ENCODE measurements around the gene GNAT2. TPM values are rescaled to one million over a fixed set of nuclear protein-coding genes. Genes with fewer than 3 reads are reported as not detected.
A peak's percentile ranks its signal among the peaks of the same experiment; 100 is the strongest.

GNAT2 gene
- total RNA-seq, 1 donor from 2014 or later: not detected

DNA sequence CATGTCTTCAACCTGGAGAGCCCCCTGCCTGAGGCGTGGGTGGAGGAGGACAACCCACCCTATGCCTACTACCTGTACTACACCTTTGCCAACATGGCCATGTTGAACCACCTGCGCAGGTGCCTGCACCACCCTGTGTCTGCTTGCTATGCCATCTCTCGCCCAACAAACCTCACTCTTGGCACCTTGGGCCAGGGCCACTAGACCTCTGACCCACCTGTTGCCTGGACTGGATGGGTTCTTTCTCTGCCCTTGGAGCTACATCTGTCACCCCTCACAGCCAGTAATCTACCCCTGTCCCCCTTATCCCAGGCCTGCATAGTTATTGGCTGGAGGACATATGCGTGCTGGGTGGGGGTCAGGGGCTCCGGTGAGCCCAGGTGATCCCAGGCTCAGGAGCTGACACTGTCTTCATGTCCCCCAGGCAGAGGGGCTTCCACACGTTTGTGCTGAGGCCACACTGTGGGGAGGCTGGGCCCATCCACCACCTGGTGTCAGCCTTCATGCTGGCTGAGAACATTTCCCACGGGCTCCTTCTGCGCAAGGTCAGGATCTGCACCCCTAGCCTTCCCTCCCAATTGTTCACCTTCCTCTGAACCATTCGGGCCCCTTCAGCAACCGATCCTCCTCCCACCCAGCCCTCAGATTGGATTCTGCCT, 10.1 kb upstream of the GNAT2 start:
- FAIRE-seq: no peak
- DNase-seq (ENCODE audit: low spot score in 2 of 2): no peak

DNA sequence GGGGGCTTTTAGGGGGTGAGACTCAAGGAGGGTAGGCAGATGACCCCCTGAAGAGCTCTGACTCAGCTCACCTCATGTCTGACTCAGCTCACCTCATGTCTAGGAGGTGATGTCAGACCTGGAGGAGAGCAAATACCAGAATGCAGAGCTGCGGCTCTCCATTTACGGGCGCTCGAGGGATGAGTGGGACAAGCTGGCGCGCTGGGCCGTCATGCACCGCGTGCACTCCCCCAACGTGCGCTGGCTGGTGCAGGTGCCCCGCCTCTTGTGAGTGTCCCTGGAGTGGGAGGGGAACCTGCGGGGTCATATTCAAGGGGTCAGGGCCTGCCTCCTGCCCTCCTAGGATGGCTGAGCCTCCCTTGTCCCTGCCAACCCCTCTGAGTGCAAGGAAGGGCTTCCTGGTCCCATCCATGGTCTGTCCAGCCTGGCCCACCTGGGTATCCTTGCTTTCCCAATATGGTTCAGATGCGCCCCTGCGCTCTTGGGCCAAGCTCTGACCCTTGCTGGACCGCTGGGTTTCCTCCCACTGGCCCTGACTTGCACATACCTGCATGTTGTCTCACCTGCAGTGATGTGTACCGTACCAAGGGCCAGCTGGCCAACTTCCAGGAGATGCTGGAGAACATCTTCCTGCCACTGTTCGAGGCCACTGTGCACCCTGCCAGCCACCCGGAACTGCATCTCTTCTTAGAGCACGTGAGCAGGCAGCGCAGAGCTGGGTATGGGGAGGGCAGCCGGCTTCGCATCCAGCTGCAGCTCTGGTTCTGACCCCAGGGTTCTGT, 9.3 kb upstream of the GNAT2 start:
- no peak for FAIRE-seq
- DNase-seq (ENCODE audit: low spot score in 2 of 2): no peak

DNA sequence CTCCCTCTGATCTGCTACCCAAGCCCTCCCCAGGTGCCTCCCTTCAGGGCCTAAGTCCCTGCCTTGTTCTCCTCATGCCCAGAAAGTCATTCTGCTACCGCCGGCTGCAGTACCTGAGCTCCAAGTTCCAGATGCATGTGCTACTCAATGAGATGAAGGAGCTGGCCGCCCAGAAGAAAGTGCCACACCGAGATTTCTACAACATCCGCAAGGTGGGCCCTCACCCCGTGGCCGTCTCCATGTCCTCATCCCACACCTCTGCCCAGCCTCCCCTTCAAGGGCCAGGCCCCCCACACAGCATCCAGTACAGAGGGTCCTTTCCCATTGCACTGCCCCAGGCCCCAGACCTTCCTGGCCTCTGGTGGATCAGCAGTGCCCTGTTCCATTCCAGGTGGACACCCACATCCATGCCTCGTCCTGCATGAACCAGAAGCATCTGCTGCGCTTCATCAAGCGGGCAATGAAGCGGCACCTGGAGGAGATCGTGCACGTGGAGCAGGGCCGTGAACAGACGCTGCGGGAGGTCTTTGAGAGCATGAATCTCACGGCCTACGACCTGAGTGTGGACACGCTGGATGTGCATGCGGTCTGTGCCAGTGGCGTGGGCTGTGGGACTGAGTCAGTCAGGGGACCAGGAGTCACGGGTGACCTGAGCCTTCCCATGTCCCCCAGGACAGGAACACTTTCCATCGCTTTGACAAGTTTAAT, 8.4 kb upstream of the GNAT2 start:
- no peak for DNase-seq (ENCODE audit: low spot score in 2 of 2)
- FAIRE-seq: no peak

DNA sequence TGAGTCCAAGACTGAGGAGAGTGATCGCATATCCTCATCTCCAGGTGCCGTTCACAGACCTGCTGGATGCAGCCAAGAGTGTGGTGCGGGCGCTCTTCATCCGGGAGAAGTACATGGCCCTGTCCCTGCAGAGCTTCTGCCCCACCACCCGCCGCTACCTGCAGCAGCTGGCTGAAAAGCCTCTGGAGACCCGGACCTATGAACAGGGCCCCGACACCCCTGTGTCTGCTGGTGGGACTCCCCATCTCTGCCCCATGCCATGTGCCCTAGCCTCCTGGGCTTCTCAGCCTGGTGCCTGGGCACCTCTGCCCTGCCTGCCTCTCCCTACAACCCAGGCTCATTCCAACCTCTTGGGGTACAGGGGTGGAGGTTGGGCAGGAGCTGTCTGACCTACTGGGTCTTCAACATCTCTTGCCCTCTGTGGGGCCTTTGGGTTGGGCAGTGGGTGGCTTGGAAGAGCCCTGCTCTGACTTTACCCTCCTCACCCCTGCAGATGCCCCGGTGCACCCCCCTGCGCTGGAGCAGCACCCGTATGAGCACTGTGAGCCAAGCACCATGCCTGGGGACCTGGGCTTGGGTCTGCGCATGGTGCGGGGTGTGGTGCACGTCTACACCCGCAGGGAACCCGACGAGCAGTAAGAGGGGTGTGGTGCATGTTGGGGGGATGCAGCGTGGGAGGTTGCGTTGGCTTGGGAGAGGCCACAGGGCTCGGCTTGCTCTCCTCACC, 7.4 kb upstream of the GNAT2 start:
- FAIRE-seq: no peak
- DNase-seq (ENCODE audit: low spot score in 2 of 2): no peak

DNA sequence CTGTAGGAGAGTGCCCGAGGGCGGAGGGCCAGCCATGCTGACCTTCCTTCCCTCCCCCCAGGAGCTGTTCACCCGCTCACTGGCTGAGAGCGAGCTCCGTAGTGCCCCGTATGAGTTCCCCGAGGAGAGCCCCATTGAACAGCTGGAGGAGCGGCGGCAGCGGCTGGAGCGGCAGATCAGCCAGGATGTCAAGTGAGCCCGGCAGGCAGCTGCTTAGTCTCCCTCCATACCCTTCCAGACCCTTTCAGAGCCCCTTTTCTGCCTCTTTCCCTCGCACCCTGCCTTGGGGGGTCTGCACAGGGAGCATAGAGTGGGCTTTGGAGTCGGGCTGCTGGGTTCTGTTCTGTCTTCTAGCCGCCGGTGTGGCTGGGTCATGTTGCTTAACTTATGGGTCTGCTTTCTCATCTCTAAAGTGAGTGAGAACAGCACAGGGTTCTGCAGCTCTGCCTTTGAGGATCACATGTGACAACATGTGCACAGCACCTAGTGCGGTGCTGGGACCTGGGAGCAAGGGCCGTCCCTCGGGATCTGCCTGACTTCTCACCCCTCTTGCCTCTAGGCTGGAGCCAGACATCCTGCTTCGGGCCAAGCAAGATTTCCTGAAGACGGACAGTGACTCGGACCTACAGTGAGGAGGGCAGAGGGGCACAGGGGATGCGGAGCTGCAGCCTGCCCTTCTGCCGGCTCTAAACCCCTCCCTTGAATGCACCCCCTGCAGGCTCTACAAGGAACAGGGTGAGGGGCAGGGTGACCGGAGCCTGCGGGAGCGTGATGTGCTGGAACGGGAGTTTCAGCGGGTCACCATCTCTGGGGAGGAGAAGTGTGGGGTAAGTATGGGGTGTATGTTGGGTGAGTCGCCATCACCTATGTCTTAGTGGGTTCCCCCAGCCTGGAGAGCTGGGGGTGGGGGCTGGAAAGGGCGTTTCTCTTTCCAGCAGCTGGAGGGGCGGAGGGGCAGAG, 6.5 kb upstream of the GNAT2 start:
- DNase-seq (ENCODE audit: low spot score in 2 of 2): no peak
- no peak for FAIRE-seq

DNA sequence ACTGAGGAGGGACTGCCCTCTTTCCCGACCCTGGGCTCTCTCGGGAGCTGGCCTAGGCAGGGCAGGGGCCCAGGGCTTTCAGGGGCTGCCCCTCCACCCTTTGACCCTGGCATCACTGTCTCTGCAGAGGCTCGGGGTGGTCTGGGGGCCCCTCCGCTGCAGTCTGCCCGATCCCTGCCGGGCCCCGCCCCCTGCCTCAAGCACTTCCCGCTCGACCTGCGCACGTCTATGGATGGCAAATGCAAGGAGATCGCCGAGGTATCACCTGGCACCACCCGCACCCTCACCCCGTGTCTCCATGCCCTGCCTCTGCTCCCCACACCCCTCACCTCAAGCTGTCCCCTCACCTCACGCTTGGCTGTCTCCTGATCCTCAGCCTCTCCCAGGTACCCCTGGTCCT, 5.8 kb upstream of the GNAT2 start:
- no peak for FAIRE-seq
- no peak for DNase-seq (ENCODE audit: low spot score in 2 of 2)

DNA sequence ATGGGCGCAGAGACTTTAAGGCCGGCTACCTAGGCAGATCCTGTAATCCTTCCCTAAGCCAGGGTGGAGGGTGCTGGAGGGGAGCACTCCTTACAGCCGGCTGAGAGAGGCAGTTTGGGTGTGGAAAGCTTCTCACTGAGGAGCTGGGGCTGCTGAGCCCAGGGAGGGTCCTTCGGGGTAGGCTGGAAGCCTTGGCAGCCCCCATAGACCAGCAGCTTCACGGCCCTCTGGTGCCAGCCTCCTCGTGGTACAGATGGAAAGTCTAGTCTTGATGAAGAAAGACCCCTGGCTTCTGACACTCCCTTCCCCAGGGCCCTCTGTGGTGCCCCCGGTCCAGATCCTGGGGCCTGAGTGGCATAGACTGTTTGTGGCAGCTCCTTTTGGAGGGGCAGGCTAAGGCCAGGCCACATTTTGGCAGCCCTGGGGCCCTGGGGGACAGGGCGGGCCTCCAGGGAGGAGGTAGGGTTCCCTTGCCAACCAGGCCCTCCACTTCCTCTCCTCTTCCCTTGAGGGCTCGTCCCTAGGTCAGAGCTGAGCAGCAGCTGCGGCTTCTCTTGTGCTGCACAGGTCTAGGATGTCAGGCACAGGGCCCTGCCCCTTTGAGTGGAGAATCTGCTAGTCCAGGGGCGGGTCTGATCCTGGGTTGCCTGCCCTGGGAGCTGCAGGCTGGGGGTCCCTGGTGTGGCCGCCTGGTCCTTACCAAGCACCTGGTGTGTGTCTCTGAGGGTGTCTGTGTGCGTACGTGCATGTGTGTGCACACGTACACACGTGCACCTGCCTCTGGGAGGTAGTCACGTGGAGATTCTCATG, 5.0 kb upstream of the GNAT2 start:
- no peak for FAIRE-seq
- DNase-seq (ENCODE audit: low spot score in 2 of 2): no peak

DNA sequence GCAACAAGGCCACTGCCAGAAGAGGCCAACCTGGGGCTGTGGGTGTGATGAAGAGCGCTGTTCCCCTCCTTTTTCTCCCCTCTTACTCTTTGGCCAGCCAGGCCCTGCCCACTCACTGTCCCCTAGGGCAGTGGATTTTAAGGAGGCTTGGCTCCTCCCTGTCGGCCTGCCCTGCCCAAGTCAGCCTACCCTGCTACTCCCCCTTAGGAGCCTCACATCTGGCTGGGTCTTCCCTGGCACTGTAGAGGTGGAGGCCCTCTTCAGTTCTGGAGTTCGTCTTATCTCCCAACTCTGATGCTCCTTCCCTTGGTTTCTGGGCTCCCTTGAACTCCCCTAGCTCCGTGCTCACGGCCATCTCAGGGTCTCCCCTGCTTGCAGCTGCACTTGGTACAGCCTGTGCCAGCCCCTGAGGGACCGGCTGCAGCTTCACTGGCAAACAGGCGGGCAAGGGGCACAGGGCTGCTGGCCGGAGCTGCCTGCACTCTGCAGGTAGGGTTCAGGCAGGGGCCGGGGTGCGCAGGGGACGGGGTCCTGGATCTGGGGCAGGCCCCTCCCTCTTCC, 4.3 kb upstream of the GNAT2 start:
- FAIRE-seq: no peak
- no peak for DNase-seq (ENCODE audit: low spot score in 2 of 2)

DNA sequence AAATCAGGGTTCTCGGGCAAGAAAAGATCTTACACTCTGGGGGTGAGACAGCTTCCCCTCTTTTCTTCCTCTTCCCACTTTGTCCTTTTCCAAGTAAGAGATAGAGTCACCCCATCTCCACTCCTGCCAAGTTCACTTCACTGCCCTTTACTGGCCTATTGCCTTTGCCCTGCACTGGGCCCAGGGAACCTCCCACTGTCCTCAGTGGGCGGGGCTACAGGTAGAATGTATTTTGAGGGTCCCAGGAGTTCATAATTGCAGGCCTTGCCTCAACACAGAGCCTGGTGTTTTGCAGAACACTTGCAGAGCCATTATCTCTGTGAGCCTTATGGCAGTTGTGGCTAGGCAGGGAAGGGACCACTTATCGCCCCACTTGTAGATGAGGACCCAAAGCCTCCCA, 3.5 kb upstream of the GNAT2 start:
- FAIRE-seq: no peak
- DNase-seq (ENCODE audit: low spot score in 2 of 2): no peak

DNA sequence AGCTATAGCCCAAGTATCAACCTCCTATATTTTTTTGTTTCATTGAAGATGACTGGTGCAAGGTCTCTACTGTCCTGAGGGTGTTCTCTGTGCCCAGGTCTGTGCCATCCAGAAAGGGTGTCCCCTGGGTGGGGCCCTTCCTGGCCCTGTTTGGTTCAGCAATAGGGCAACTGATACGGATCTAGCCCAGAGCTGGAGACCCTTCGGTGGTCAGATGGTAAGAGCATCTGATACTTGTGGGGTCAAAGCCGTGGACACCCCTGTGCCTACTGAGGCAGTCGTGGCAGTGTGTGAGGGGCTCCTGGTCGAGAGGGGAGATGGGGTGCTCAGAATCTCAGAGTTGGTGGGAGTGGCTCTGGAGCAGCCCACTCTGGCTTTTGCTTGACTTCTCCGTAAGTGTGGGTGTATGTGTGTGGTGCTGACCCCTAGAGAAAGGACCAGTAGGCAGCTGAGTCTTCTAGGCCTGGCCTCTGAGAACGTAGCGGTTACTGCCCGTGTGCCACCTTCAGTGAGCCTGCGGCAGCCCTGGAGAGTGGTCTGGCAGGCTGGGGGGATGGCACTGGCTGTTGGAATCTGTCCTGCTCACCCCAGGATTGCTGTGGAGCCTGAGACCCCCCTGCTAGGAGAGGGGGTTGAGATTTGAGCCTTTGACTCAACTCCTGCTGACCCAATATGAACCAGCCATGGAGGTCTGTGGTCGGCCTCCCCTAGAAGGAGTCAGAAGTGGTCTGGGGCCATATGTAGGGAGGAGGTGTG, 2.9 kb upstream of the GNAT2 start:
- FAIRE-seq (no peak), DNase-seq (ENCODE audit: low spot score in 2 of 2) (no peak)

DNA sequence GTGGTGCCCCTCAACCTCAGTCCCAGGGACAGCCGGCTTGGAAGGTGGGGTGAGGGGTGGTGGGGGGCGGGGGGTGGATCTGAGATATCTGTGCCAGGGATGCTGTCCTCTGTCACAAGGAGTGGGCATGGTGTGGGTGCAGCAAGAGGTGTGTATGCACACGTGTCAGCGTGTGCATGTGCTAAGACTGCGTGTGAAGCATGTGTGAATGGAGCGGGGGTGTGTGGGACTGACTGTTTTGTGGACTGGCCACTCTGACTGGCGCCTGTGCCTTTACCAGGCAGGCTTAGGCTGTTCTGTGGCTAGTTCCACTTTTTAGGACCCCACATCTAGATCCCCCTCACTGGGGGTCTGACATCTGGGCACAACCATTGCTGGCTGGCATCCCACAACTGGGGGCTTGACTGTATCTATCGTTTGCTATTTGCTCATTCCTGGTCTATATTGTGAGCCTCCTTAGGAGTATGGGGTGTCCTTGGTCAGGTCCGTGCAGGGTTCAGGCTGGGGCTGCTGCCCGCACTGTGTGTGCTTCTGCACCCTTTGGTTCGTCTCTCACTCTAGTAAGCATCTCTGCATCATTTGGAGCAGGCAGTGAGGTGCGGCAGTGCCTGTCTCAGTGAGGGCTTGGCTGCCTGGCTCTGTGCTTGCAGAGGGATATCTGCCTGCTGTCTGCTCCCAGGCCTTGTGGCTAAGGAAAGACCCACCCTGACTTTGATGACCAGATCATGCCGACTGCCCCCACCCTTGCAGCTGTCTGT, 2.1 kb upstream of the GNAT2 start:
- DNase-seq (ENCODE audit: low spot score in 2 of 2) (peak in 1 of 2 donors; percentile 63), FAIRE-seq (no peak)

DNA sequence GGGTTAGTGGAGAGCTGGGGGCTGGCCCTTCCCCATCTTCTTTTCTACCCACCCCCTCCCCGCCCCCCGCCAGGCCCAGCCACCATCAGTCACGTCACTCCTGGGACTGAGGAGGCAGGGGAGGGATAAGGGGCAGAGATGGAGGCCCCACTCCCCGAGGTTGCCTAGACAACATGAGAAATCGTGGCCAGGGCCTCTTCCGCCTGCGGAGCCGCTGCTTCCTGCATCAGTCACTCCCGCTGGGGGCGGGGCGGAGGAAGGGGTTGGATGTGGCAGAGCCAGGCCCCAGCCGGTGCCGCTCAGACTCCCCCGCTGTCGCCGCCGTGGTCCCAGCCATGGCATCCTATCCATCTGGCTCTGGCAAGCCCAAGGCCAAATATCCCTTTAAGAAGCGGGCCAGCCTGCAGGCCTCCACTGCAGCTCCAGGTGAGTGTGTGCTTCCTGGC, 1.4 kb upstream of the GNAT2 start:
- no peak for FAIRE-seq
- DNase-seq (ENCODE audit: low spot score in 2 of 2): peak; percentile 84 to 92

DNA sequence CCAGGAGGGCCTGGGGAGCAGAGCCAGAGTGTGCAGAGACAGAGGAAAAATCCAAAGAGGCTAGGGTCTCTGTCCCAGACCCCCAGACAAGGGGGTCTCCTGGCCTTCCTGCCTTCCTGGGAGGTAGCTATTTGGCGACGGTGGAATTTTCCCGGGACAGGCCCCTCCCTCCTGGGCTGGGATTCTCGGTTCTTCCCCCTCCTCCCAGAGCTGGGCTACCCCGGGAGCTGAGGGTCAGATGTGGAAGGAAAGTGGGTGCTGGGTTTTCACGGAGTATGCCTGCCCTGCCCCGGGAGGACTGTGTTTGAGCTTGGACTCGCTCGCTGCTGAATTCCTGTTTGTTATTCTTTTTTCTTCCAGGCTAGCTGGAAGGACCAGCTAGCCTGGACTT, 980 bp upstream of the GNAT2 start:
- DNase-seq (ENCODE audit: low spot score in 2 of 2) (peak; percentile 62 to 70), FAIRE-seq (no peak)

DNA sequence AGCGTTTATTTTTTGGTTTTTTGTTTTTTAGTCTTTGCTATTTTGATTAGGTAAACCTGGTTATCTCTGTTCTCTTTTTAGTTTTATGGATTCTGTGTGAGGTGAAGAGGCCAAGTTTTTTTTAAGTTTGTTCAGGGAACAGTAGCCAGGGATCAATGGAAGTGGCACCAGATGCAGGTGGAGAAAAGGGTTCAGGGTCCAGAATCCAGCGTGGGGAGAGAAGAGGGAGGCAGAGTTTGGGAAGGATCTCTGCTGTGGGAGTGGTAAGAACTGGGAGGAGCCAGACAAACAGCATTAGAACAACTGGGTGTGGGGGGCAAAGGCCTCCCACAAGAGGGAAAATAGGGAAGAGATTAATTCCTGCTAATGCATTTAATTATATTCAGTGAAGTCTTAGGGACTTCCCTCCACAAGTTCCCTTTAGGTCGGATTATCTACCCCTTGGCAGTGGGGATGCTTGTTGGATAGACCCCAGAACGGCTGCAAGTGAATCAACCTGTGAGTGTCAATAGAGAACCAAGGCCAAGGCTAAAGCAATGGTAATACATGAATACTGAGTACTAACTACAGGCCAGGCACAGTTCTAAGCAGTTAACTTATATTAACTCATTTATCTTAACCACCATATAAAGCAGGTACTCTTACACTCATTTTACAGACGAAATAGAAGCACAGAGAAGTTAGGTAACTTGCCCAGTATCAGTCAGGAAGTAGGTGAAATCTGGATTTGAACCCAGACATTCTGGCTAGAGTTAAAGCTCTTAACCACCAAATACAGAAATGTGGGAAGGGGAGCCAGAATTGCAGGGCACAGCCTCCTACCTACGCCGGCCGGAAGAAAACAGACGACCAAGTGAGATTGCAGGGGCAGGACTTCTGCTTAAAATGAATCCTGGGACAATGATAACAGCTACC, 498 bp downstream of the GNAT2 start:
- DNase-seq (ENCODE audit: low spot score in 2 of 2) (no peak), FAIRE-seq (no peak)

DNA sequence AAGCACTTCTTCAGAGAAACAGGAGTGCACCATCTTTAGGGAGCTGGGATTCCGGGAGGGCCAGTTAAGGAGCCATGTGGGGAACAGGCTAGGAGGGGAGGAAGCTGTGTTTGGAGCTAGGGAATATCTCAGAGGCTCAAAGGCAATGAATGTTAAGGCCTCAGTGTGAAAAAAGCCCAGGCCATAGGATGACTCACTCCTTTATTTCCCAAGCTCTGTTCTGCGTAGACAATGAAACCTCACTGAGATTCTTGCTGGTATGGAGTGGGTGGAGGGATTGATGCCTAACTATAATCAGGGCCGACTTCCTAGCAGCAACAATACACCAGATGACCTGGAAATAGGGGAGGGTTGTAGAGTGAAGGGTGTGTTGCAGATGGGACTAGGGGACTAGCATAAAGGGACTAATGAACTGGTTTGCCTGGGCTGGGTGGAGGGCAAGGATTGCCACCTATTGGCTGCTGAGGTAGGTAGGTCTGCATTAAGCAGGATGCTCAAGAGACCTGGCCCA, 2.1 kb downstream of the GNAT2 start:
- DNase-seq (ENCODE audit: low spot score in 2 of 2) (peak in 1 of 2 donors; percentile 21), FAIRE-seq (no peak)

DNA sequence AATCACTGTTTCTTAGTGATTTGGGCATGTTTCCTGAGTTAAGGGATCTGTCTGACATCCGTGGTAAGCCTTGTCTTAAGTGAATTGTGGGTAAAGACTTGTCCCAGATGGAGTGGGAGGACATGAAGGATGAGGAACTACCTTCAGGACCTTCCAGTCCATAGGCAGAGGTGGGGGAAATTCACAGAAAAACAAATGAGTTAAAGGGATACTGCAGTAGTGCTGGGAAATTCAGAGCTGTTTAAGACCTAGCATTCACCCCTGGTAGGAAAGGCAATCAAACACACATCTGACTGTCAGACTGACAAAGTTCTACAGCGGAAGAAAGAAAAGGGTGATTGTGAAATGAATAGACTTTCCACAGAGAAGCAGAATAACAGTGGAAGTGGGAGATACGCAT, 3.0 kb downstream of the GNAT2 start:
- DNase-seq (ENCODE audit: low spot score in 2 of 2) (no peak), FAIRE-seq (no peak)
